ENCODE results near the gene SLC6A4.

SLC6A4 gene

GRCh38 chr17:30228011-30228410 is 7.5 kb downstream of the SLC6A4 start:
- Histone ChIP-seq H3K9me3 (replicated peaks; ENCODE audit: low read length) (no peaks in the 10 kb centered on the region), H3K4me3 (ENCODE audit: low read length) (no peak overlapping the region), H3K9ac (ENCODE audit: low read depth, low read length) (no peak overlapping the region), H3K4me1 (ENCODE audit: control insufficient read depth, insufficient read depth, low read length) (no peaks in the 10 kb centered on the region), H3K27me3 (ENCODE audit: control insufficient read depth, insufficient read depth, low read length) (peaks cover 70% of the 10 kb centered on the region), H3K36me3 (ENCODE audit: insufficient read depth, low read length) (no peaks in the 10 kb centered on the region), H3K4me2 (ENCODE audit: low read length) (no peak overlapping the region)

- peaks cover 69% of the 10 kb centered on the region for H3K27me3 ChIP-seq (ENCODE audit: control insufficient read depth, insufficient read depth, low read length)
- H3K9me3 ChIP-seq (replicated peaks; ENCODE audit: low read length), result no peaks in the 10 kb centered on the region
- H3K4me3 ChIP-seq (ENCODE audit: low read length), result no peak overlapping the region
- no peak overlapping the region for H3K9ac ChIP-seq (ENCODE audit: low read depth, low read length)
- H3K4me1 ChIP-seq (ENCODE audit: control insufficient read depth, insufficient read depth, low read length), result no peaks in the 10 kb centered on the region
- H3K36me3 ChIP-seq (ENCODE audit: insufficient read depth, low read length), result no peaks in the 10 kb centered on the region
- no peak overlapping the region for H3K4me2 ChIP-seq (ENCODE audit: low read length)
Measured at GRCh38 chr17:30226878-30227277, 8.6 kb downstream of the SLC6A4 start.

GRCh38 chr17:30225919-30226553 is 9.5 kb downstream of the SLC6A4 start:
- Histone ChIP-seq H3K9ac (ENCODE audit: low read depth, low read length) (no peak overlapping the region), H3K36me3 (ENCODE audit: insufficient read depth, low read length) (no peaks in the 10 kb centered on the region), H3K4me1 (ENCODE audit: control insufficient read depth, insufficient read depth, low read length) (no peaks in the 10 kb centered on the region), H3K4me2 (ENCODE audit: low read length) (no peak overlapping the region), H3K9me3 (replicated peaks; ENCODE audit: low read length) (no peaks in the 10 kb centered on the region), H3K27me3 (ENCODE audit: control insufficient read depth, insufficient read depth, low read length) (peaks cover 68% of the 10 kb centered on the region), H3K4me3 (ENCODE audit: low read length) (no peak overlapping the region)

- Histone ChIP-seq H3K4me1 (ENCODE audit: control insufficient read depth, insufficient read depth, low read length) (no peaks in the 10 kb centered on the region), H3K36me3 (ENCODE audit: insufficient read depth, low read length) (no peaks in the 10 kb centered on the region), H3K9me3 (replicated peaks; ENCODE audit: low read length) (no peaks in the 10 kb centered on the region), H3K4me2 (ENCODE audit: low read length) (no peak overlapping the region), H3K4me3 (ENCODE audit: low read length) (no peak overlapping the region), H3K9ac (ENCODE audit: low read depth, low read length) (no peak overlapping the region), H3K27me3 (ENCODE audit: control insufficient read depth, insufficient read depth, low read length) (peaks cover 65% of the 10 kb centered on the region)
Measured at GRCh38 chr17:30225112-30225511, 10.4 kb downstream of the SLC6A4 start.

GRCh38 chr17:30224419-30224960 is 11.0 kb downstream of the SLC6A4 start:
- H3K27me3 ChIP-seq (ENCODE audit: control insufficient read depth, insufficient read depth, low read length), result peaks cover 70% of the 10 kb centered on the region

GRCh38 chr17:30222721-30223175 is 12.7 kb downstream of the SLC6A4 start:
- no peaks in the 10 kb centered on the region for H3K9me3 ChIP-seq (replicated peaks; ENCODE audit: low read length)
- H3K9ac ChIP-seq (ENCODE audit: low read depth, low read length), result no peak overlapping the region
- H3K4me3 ChIP-seq (ENCODE audit: low read length), result no peak overlapping the region
- no peaks in the 10 kb centered on the region for H3K4me1 ChIP-seq (ENCODE audit: control insufficient read depth, insufficient read depth, low read length)
- peaks cover 66% of the 10 kb centered on the region for H3K27me3 ChIP-seq (ENCODE audit: control insufficient read depth, insufficient read depth, low read length)
- no peaks in the 10 kb centered on the region for H3K36me3 ChIP-seq (ENCODE audit: insufficient read depth, low read length)
- no peak overlapping the region for H3K4me2 ChIP-seq (ENCODE audit: low read length)

More at GRCh38 chr17:30224419-30224960, 11.0 kb downstream of the SLC6A4 start:
- Histone ChIP-seq H3K4me1 (ENCODE audit: control insufficient read depth, insufficient read depth, low read length) (no peaks in the 10 kb centered on the region), H3K4me2 (ENCODE audit: low read length) (no peak overlapping the region), H3K9me3 (replicated peaks; ENCODE audit: low read length) (no peaks in the 10 kb centered on the region), H3K4me3 (ENCODE audit: low read length) (no peak overlapping the region), H3K36me3 (ENCODE audit: insufficient read depth, low read length) (no peaks in the 10 kb centered on the region), H3K9ac (ENCODE audit: low read depth, low read length) (no peak overlapping the region)

- Histone ChIP-seq H3K4me2 (ENCODE audit: low read length) (no peak overlapping the region), H3K9ac (ENCODE audit: low read depth, low read length) (no peak overlapping the region), H3K36me3 (ENCODE audit: insufficient read depth, low read length) (no peaks in the 10 kb centered on the region), H3K27me3 (ENCODE audit: control insufficient read depth, insufficient read depth, low read length) (peaks cover 66% of the 10 kb centered on the region), H3K9me3 (replicated peaks; ENCODE audit: low read length) (no peaks in the 10 kb centered on the region), H3K4me3 (ENCODE audit: low read length) (no peak overlapping the region), H3K4me1 (ENCODE audit: control insufficient read depth, insufficient read depth, low read length) (no peaks in the 10 kb centered on the region)
Measured at GRCh38 chr17:30222251-30222650, 13.2 kb downstream of the SLC6A4 start.

- Histone ChIP-seq H3K27me3 (ENCODE audit: control insufficient read depth, insufficient read depth, low read length) (peaks cover 64% of the 10 kb centered on the region), H3K36me3 (ENCODE audit: insufficient read depth, low read length) (no peaks in the 10 kb centered on the region), H3K9ac (ENCODE audit: low read depth, low read length) (no peak overlapping the region), H3K4me2 (ENCODE audit: low read length) (no peak overlapping the region), H3K9me3 (replicated peaks; ENCODE audit: low read length) (no peaks in the 10 kb centered on the region), H3K4me1 (ENCODE audit: control insufficient read depth, insufficient read depth, low read length) (no peaks in the 10 kb centered on the region), H3K4me3 (ENCODE audit: low read length) (no peak overlapping the region)
Measured at GRCh38 chr17:30221346-30221745, 14.2 kb downstream of the SLC6A4 start.

- Histone ChIP-seq H3K27me3 (ENCODE audit: control insufficient read depth, insufficient read depth, low read length) (peaks cover 55% of the 10 kb centered on the region), H3K36me3 (ENCODE audit: insufficient read depth, low read length) (no peaks in the 10 kb centered on the region), H3K9ac (ENCODE audit: low read depth, low read length) (no peak overlapping the region), H3K9me3 (replicated peaks; ENCODE audit: low read length) (no peaks in the 10 kb centered on the region), H3K4me3 (ENCODE audit: low read length) (no peak overlapping the region), H3K4me2 (ENCODE audit: low read length) (no peak overlapping the region), H3K4me1 (ENCODE audit: control insufficient read depth, insufficient read depth, low read length) (no peaks in the 10 kb centered on the region)
Measured at GRCh38 chr17:30220414-30220813, 15.1 kb downstream of the SLC6A4 start.

- no peak overlapping the region for H3K4me3 ChIP-seq (ENCODE audit: low read length)
- peaks cover 50% of the 10 kb centered on the region for H3K27me3 ChIP-seq (ENCODE audit: control insufficient read depth, insufficient read depth, low read length)
- no peak overlapping the region for H3K4me2 ChIP-seq (ENCODE audit: low read length)
- H3K9me3 ChIP-seq (replicated peaks; ENCODE audit: low read length), result no peaks in the 10 kb centered on the region
- H3K36me3 ChIP-seq (ENCODE audit: insufficient read depth, low read length), result no peaks in the 10 kb centered on the region
- no peaks in the 10 kb centered on the region for H3K4me1 ChIP-seq (ENCODE audit: control insufficient read depth, insufficient read depth, low read length)
- no peak overlapping the region for H3K9ac ChIP-seq (ENCODE audit: low read depth, low read length)
Measured at GRCh38 chr17:30219833-30220232, 15.7 kb downstream of the SLC6A4 start.

- Histone ChIP-seq H3K9me3 (replicated peaks; ENCODE audit: low read length) (no peaks in the 10 kb centered on the region), H3K4me1 (ENCODE audit: control insufficient read depth, insufficient read depth, low read length) (no peaks in the 10 kb centered on the region), H3K36me3 (ENCODE audit: insufficient read depth, low read length) (no peaks in the 10 kb centered on the region), H3K9ac (ENCODE audit: low read depth, low read length) (no peak overlapping the region), H3K27me3 (ENCODE audit: control insufficient read depth, insufficient read depth, low read length) (peaks cover 45% of the 10 kb centered on the region), H3K4me3 (ENCODE audit: low read length) (no peak overlapping the region), H3K4me2 (ENCODE audit: low read length) (no peak overlapping the region)
Measured at GRCh38 chr17:30219315-30219714, 16.2 kb downstream of the SLC6A4 start.

GRCh38 chr17:30218799-30219198 is 16.7 kb downstream of the SLC6A4 start:
- no peaks in the 10 kb centered on the region for H3K9me3 ChIP-seq (replicated peaks; ENCODE audit: low read length)
- no peak overlapping the region for H3K4me3 ChIP-seq (ENCODE audit: low read length)
- peaks cover 45% of the 10 kb centered on the region for H3K27me3 ChIP-seq (ENCODE audit: control insufficient read depth, insufficient read depth, low read length)
- no peaks in the 10 kb centered on the region for H3K36me3 ChIP-seq (ENCODE audit: insufficient read depth, low read length)
- H3K9ac ChIP-seq (ENCODE audit: low read depth, low read length), result no peak overlapping the region
- no peak overlapping the region for H3K4me2 ChIP-seq (ENCODE audit: low read length)
- H3K4me1 ChIP-seq (ENCODE audit: control insufficient read depth, insufficient read depth, low read length), result no peaks in the 10 kb centered on the region

Data from skeletal muscle satellite cell (primary cell).